Posterior vena cava (tissue), 2 donors: Measurements from ENCODE around the gene FFAR1. TPM values are rescaled to one million over a fixed set of nuclear protein-coding genes. Genes with fewer than 3 reads are reported as not detected.
A peak's percentile ranks its signal among the peaks of the same experiment; 100 is the strongest.
"Not testable (repeated sequence)": the region's sequence is repeated elsewhere in the genome, so short reads cannot be mapped to it uniquely, and the experiment has no call there.

ENCODE experiments used
- DNase-seq: peaks from one replicate; pipeline ENCODE4 v3.0.0-alpha.2; 2020; ENCODE audit warnings: low spot score
- intact Hi-C, 2 donors: fragments of 100-400 bp; cut with DNase I; formaldehyde crosslinking; loops; one replicate each; pipeline versions ENCODE4 v1.14.1 to v1.14.2; 2022 to 2023
- total RNA-seq, 2 donors: library from RNA; stranded (reverse); fragmentation: NEBNext Ultra II Directional; extraction: Animal tissue kit (Norgen Biotek cat#: 25700); gene quantifications; one replicate each; pipeline ENCODE4 v1.2.1, GENCODE V29; 2021
- donor health status: DM: yes; HTN: yes; CAD: no.
- donor health status: DM: yes; HTN: yes; CAD: no.

The FFAR1 gene
- total RNA-seq, 2 donors from 2014 or later = not detected

DNA sequence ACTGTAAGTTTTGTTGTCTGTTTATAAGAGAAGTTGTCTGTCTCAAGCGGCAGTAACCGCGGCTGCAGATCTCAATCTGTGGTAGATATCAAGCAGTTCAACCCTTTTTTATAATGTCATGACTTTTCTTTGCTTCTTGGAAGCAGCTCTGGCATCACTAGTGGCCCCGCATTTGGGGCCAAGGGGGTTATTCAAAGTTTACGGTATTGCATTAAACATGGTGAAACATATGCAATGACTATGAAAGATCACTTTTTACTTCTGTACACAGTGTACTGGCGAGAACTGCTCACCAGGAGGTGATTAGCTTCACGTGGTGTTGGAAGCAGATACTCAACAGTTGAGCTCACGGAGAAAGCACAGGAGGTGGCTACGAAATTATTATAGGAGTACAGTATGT lies 5.9 kb downstream of the FFAR1 start:
- intact Hi-C loops = loop anchor here (10.0 kb wide), 1 partner anchor 141 kb away; the partner anchor contains the start of gene KRTDAP (in 2 of the 2)
- peak; percentile 56 for DNase-seq

DNA sequence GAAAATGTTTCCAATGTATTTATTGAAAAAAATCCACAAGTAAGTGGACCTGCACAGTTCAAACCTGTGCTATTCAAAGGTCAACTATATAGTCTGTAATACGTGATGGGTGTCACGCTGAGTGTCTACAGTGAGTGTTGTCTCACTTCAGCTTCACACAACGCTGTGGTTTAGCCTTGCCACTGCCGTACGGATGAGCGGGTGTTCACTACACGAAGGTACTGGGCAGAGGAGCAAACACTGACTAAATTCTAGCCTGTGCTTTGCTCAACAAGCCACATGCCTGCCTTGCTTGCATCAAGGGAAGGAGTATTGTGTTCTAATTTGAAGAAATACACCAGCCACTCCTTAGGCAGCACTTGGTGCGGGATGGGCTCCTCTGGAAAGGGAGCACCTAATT lies 7.2 kb downstream of the FFAR1 start:
- DNase-seq = no peak
- intact Hi-C loops = loop anchor here (10.0 kb wide), 1 partner anchor 140 kb away; the partner anchor contains the start of gene KRTDAP (in 2 of the 2)

GRCh38 chr19:35355791-35356460 lies 8.2 kb downstream of the FFAR1 start:
- DNase-seq = peak; percentile 46
- intact Hi-C loops = loop anchor here (10.0 kb wide), 1 partner anchor 139 kb away; the partner anchor contains the start of gene KRTDAP (in 2 of the 2)

DNA sequence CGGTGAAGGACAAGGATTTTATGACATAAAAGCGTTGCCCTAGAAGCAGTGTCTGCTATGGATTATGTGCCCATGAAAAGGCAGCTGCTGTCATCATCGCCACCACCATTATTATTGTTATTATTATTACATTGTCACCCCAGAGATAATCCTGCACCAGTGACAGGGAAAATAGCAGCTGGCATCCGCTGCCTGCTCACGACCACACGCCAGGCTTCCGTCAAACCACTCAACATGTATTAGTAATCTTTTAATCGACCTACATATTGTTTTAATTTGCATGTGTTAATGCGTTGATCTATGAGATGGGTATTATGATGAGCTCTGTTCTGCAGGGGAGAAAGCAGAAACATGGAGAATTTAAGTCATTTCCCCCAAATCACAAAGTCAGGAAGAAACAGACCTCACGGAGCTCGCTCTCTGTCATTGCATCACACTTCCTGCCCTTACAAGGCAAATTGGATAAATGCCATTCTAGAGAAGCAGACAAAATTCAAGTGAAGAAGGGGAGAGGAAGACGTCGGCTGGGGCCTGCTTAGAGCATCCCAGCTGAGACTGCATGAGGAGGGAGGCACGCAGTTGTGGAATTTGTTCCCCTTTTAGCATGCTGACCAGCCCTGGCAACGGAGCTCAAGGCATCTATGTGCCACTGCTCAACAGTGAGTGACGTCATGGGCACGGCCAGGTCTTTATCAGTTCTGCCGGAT lies 10.3 kb downstream of the FFAR1 start, which contains the start of gene FFAR3:
Gene FFAR3 (plus strand): TSS at position 594 of the 707 bp plus-strand sequence. CDS start 431 bp downstream, outside the sequence.
- intact Hi-C loops = loop anchor here (10.0 kb wide), 1 partner anchor 137 kb away; the partner anchor contains the start of gene KRTDAP (in 2 of the 2)
- DNase-seq = peak; percentile 88

DNA sequence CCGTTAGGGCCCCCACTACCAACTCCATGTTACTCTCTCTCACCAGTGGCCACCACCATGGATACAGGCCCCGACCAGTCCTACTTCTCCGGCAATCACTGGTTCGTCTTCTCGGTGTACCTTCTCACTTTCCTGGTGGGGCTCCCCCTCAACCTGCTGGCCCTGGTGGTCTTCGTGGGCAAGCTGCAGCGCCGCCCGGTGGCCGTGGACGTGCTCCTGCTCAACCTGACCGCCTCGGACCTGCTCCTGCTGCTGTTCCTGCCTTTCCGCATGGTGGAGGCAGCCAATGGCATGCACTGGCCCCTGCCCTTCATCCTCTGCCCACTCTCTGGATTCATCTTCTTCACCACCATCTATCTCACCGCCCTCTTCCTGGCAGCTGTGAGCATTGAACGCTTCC lies 11.1 kb downstream of the FFAR1 start:
- DNase-seq = peak; percentile 53
- intact Hi-C loops = loop anchor here (10.0 kb wide), 1 partner anchor 136 kb away; the partner anchor contains the start of gene KRTDAP (in 2 of the 2)

DNA sequence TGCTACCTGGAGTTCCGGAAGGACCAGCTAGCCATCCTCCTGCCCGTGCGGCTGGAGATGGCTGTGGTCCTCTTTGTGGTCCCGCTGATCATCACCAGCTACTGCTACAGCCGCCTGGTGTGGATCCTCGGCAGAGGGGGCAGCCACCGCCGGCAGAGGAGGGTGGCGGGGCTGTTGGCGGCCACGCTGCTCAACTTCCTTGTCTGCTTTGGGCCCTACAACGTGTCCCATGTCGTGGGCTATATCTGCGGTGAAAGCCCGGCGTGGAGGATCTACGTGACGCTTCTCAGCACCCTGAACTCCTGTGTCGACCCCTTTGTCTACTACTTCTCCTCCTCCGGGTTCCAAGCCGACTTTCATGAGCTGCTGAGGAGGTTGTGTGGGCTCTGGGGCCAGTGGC lies 11.7 kb downstream of the FFAR1 start:
- intact Hi-C loops = loop anchor here (10.0 kb wide), 1 partner anchor 135 kb away; the partner anchor contains the start of gene KRTDAP (in 2 of the 2)
- peak; percentile 44 for DNase-seq

- intact Hi-C loops = not testable (repeated sequence)
- DNase-seq = peak; percentile 54
Observed at GRCh38 chr19:35360081-35360480, 12.4 kb downstream of the FFAR1 start.

- intact Hi-C loops = no loop called here
- DNase-seq = peak; percentile 35
Observed at GRCh38 chr19:35360880-35361420, 13.2 kb downstream of the FFAR1 start.

DNA sequence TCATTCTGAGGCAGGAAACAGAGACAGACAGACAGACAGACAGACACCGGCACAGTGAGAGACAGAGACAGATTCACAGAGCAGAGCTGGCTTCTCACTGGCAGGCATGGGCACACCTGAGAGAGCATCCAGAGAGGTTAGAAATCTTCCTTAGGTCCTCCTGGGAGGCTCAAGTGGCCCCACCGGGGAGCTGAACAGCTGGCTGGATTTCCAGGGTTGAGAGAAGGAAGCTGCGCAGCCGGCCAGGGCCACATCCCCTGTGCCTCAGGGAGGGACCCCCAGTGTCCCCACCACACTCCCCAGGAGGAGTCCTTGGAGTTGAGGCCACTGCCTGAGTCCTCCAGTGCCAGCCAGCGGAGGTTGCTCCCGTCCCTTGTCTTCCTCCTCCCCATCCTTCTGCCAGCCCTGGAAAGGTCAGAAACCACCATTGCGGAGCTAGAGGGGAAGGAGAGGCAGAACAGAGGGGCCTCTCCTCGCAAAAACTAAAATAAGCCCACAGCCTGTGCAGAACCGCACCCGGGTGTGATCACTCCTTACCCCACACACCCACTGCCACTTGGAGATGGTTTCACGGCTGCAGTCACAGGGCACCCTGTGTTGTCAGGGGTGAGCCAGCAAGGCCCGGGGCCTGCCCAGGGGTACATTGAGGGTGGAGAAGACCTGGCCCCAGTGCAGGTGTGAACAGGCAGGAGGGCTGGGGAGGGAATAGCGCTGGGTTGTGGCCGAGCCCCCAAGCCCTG lies 14.7 kb downstream of the FFAR1 start:
- peak; percentile 62 for DNase-seq

DNA sequence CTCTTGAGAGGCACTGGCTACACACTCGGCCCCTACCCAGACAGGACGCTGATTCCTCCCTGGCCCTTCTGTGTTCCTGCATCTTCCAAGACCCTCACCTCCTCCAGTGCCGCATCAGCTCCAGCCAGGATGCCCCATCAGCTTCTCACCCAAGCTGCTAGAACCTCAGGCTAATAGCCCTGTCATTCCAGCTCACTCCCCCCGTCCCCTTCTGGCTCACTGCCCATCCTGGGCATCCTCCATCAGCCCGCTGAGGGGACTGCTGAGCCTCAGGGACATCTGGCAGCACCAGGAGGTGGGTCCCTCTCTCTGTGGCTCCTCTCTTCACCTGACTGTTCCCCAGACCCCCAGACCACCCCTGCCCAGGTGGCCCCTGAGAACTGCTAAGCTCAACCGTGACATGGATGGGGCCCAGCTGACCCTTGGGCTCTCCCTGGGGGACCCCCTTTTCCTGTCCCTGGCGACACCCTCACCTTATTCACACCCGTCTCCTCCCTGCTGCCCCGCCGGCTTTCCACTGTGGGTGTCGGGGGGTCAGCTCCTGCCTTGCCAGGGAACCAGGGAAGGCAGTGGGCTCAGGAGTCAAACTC lies 15.4 kb downstream of the FFAR1 start:
- peak; percentile 68 for DNase-seq

More for the DNA sequence above, 14.7 kb downstream of the FFAR1 start:
- intact Hi-C loops = no loop called here

GRCh38 chr19:35363711-35364425 lies 16.2 kb downstream of the FFAR1 start:
- DNase-seq = peak; percentile 76
- intact Hi-C loops = no loop called here

More for the DNA sequence above, 15.4 kb downstream of the FFAR1 start:
- intact Hi-C loops = no loop called here

DNA sequence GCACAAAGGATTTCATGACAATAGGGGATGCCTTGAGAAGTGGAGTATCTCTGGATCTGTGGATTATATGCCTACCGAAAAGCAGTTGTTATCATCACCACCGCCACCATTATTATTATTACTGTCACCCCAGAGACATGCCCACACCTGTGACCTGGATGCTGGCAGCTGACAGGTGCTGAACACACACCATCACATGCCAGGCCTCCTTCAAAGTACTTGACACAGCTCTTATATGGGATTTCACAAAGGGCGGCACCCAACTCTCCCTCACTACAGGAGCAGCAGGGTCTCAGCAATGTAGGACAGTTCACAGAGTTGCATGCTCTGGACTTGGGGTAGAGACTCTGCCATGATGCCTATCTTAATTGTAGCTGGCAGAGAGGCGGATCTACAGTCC lies 17.6 kb downstream of the FFAR1 start:
- intact Hi-C loops = no loop called here
- no peak for DNase-seq

DNA sequence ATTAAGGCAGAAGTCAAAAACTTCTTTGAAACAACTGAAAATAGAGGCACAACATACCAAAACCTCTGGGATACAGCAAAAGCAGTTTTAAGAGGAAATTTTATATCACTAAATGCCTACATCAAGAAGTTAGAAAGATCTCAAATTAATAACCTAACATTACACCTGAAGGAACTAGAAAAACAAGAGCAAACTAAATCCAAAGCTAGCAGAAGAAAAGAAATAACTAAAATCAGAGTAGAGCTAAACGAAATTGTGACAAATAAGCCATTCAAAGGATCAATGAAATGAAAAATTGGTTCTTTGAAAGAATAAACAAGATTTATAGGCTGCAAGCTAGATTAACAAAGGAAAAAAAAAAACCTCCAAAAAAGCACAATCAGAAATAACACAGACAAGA lies 20.7 kb downstream of the FFAR1 start:
- no peak for DNase-seq
- intact Hi-C loops = no loop called here

DNA sequence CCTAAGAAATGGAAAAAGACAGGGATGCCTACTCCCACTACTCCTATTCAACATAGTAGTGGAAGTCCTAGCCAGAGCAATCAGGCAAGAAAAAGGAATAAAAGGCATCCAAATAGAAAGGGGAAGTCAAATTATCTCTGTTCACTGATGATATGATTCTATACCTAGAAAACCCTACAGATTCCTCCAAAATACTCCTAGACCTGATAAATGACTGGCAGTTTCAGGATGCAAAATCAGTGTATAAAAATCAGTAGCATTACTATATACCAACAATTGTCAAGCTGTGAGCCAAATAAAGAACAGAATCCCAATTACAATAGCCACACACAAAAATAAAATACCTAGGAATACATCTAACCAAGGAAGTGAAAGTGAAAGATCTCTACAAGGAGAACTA lies 21.8 kb downstream of the FFAR1 start:
- intact Hi-C loops = no loop called here

GRCh38 chr19:35370722-35371121 lies 23.0 kb downstream of the FFAR1 start, which contains the start of gene GPR42:
Gene GPR42, plus strand, starts transcription at chr19:35371068. Its CDS starts 292 bp downstream, at chr19:35371360.
- no peak for DNase-seq
- intact Hi-C loops = no loop called here

More for the DNA sequence above, 21.8 kb downstream of the FFAR1 start:
- no peak for DNase-seq

DNA sequence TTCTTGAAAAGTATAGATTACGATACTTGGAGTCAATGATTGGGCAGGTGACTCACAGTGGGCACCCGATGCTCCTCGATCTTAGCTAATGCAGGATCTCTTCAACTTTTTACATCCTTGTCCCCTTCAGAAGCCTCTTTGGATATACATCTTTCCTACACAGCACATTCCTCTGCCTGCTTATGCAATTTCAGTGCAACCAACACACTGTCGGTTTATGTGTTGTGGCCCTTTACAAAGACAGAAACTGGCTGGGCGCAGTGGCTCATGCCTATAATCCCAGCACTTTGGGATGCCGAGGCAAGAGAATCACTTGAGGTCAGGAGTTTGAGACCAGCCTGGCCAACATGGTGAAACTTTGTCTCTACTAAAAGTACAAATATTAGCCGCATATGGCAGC lies 25.8 kb downstream of the FFAR1 start:
- intact Hi-C loops = no loop called here
- no peak for DNase-seq

DNA sequence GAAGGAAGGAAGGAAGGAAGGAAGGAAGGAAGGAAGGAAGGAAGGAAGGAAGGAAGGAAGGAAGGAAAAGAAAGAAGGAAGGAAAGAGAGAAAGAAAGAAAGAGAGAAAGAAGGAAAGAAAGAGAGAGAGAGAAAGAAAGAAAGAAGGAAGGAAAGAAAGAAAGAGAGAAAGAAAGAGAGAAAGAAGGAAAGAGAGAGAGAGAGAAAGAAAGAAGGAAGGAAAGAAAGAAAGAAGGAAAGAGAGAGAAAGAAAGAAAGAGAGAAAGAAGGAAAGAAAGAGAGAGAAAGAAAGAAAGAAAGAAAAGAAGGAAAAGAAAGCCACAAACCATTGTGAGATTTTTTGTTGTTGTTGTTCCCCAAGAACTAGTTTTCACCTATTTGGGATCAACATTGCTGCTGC lies 26.3 kb downstream of the FFAR1 start:
- intact Hi-C loops, DNase-seq: not testable (repeated sequence)
